MM.1S (cell line): ENCODE data around the gene LITAFD.
"Not testable (repeated sequence)": the region's sequence is repeated elsewhere in the genome, so short reads cannot be mapped to it uniquely, and the experiment has no call there.

Source experiments
- EZH2 ChIP-seq: fragments of 300-600 bp; sonication (generic); optimal IDR thresholded peaks from 2 replicates; pipeline ENCODE3; 2017; ENCODE audit warnings: low read depth, mild to moderate bottlenecking, antibody characterized with exemption, low read length, mixed read lengths
- EZH2phosphoT487 ChIP-seq: fragments of 300-600 bp; sonication (generic); IDR thresholded peaks from 2 replicates; pipeline ENCODE4 v1.6.1; 2018; ENCODE audit warnings: antibody characterized with exemption, low read length
- TF ChIP-seq, protein P1 (sequence below): fragments of 300-600 bp; sonication (generic); IDR thresholded peaks from 2 replicates; pipeline ENCODE4 v1.5.1; 2016; ENCODE audit warnings: antibody characterized with exemption, low read length, mixed read lengths

DNA sequence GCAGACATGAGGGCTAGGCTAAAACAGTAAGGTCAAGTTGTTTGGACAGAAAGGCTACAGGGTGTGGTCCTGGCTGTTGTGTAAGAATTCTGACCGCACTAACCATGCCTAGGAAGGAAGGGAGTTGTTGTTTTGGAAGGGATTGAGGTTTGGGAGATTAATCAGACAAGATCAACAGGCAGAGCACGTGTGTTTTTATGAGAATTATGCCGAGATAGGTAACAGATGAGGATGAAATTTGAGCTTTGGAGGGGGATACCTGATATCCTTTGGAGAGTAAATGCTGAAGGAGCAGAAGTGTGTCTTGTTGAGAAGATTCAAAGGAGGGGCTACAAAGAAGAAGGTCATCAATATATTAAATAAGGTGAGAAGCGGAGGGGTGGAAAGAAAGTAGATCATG is 40.1 kb upstream of the LITAFD start:
- TF ChIP-seq, protein P1, sequence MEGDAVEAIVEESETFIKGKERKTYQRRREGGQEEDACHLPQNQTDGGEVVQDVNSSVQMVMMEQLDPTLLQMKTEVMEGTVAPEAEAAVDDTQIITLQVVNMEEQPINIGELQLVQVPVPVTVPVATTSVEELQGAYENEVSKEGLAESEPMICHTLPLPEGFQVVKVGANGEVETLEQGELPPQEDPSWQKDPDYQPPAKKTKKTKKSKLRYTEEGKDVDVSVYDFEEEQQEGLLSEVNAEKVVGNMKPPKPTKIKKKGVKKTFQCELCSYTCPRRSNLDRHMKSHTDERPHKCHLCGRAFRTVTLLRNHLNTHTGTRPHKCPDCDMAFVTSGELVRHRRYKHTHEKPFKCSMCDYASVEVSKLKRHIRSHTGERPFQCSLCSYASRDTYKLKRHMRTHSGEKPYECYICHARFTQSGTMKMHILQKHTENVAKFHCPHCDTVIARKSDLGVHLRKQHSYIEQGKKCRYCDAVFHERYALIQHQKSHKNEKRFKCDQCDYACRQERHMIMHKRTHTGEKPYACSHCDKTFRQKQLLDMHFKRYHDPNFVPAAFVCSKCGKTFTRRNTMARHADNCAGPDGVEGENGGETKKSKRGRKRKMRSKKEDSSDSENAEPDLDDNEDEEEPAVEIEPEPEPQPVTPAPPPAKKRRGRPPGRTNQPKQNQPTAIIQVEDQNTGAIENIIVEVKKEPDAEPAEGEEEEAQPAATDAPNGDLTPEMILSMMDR, result not testable (repeated sequence)
- TF ChIP-seq EZH2, EZH2phosphoT487: not testable (repeated sequence)
